ENCODE results near the gene TFEB.

The TFEB gene

GRCh38 chr6:41721414-41721813, 14.0 kb downstream of the TFEB start:
- DNase-seq: no peak

GRCh38 chr6:41720783-41721182, 14.6 kb downstream of the TFEB start:
- DNase-seq: no peak

GRCh38 chr6:41720262-41720620, 15.2 kb downstream of the TFEB start:
- no peak for DNase-seq

- no peak for DNase-seq
These were observed 15.8 kb downstream of the TFEB start for GRCh38 chr6:41719436-41720261.

GRCh38 chr6:41718828-41719227, 16.6 kb downstream of the TFEB start:
- DNase-seq: no peak

GRCh38 chr6:41717392-41717736, 18.0 kb downstream of the TFEB start:
- DNase-seq: no peak

- DNase-seq: no peak
These were observed 18.7 kb downstream of the TFEB start for GRCh38 chr6:41716516-41717391.

GRCh38 chr6:41715795-41716515, 19.5 kb downstream of the TFEB start:
- DNase-seq: no peak

GRCh38 chr6:41714556-41715273, 20.7 kb downstream of the TFEB start:
- no peak for DNase-seq

- no peak for DNase-seq
These were observed 21.6 kb downstream of the TFEB start for GRCh38 chr6:41713650-41714291.

- DNase-seq: no peak
These were observed 22.2 kb downstream of the TFEB start for GRCh38 chr6:41713159-41713649.

- DNase-seq: no peak
These were observed 22.7 kb downstream of the TFEB start for GRCh38 chr6:41712651-41713103.

GRCh38 chr6:41711323-41712038, 23.9 kb downstream of the TFEB start:
- DNase-seq: no peak

GRCh38 chr6:41709375-41709774, 26.0 kb downstream of the TFEB start:
- DNase-seq: no peak

GRCh38 chr6:41708856-41709255, 26.6 kb downstream of the TFEB start:
- no peak for DNase-seq

- peak; percentile 64 for DNase-seq
These were observed 27.7 kb downstream of the TFEB start for GRCh38 chr6:41707565-41708200.

- no peak for DNase-seq
These were observed 28.4 kb downstream of the TFEB start for GRCh38 chr6:41706876-41707564.

- peak; percentile 48 for DNase-seq
These were observed 29.2 kb downstream of the TFEB start for GRCh38 chr6:41705996-41706835.

Measured in CD4-positive, alpha-beta T cell treated with Interleukin-6 for 4 hours (primary cell).